ENCODE data around the gene MGAM2.
"Not testable (repeated sequence)": the region's sequence is repeated elsewhere in the genome, so short reads cannot be mapped to it uniquely, and the experiment has no call there.

Gene MGAM2

GRCh38 chr7:142097571-142097970 is 13.9 kb upstream of the MGAM2 start:
- no peak overlapping the region for H3K9ac ChIP-seq (ENCODE audit: low read length in 5 of 5)
- no peak overlapping the region for H3K27ac ChIP-seq (ENCODE audit: low read depth, low read length)
- H3K4me3 ChIP-seq (ENCODE audit: low read depth in 1 of 5, low read length in 5 of 5) = no peak overlapping the region
- H3K9me3 ChIP-seq (ENCODE audit: control insufficient read depth in 5 of 5, low read length in 5 of 5) = no peaks in the 10 kb centered on the region
- no peaks in the 10 kb centered on the region for H3K27me3 ChIP-seq (ENCODE audit: control insufficient read depth in 5 of 5, insufficient read depth in 4 of 5, low read length in 5 of 5)
- no peaks in the 10 kb centered on the region for H3K36me3 ChIP-seq (ENCODE audit: control insufficient read depth in 5 of 5, insufficient read depth in 5 of 5, low read length in 5 of 5)
- no peaks in the 10 kb centered on the region for H3K4me1 ChIP-seq (ENCODE audit: control insufficient read depth in 5 of 5, insufficient read depth in 5 of 5, low read length in 5 of 5)

- H3K36me3 ChIP-seq (ENCODE audit: control insufficient read depth in 5 of 5, insufficient read depth in 5 of 5, low read length in 5 of 5) = no peaks in the 10 kb centered on the region
- H3K27me3 ChIP-seq (ENCODE audit: control insufficient read depth in 5 of 5, insufficient read depth in 4 of 5, low read length in 5 of 5) = no peaks in the 10 kb centered on the region
- H3K4me3 ChIP-seq (ENCODE audit: low read depth in 1 of 5, low read length in 5 of 5) = no peak overlapping the region
- no peak overlapping the region for H3K27ac ChIP-seq (ENCODE audit: low read depth, low read length)
- no peaks in the 10 kb centered on the region for H3K9me3 ChIP-seq (ENCODE audit: control insufficient read depth in 5 of 5, low read length in 5 of 5)
- no peak overlapping the region for H3K9ac ChIP-seq (ENCODE audit: low read length in 5 of 5)
- H3K4me1 ChIP-seq (ENCODE audit: control insufficient read depth in 5 of 5, insufficient read depth in 5 of 5, low read length in 5 of 5) = no peaks in the 10 kb centered on the region
Observed at GRCh38 chr7:142098004-142098403, 13.5 kb upstream of the MGAM2 start.

- H3K27me3 ChIP-seq (ENCODE audit: control insufficient read depth in 5 of 5, insufficient read depth in 4 of 5, low read length in 5 of 5); H3K4me1 ChIP-seq (ENCODE audit: control insufficient read depth in 5 of 5, insufficient read depth in 5 of 5, low read length in 5 of 5); H3K4me3 ChIP-seq (ENCODE audit: low read depth in 1 of 5, low read length in 5 of 5); H3K9me3 ChIP-seq (ENCODE audit: control insufficient read depth in 5 of 5, low read length in 5 of 5); H3K27ac ChIP-seq (ENCODE audit: low read depth, low read length); H3K36me3 ChIP-seq (ENCODE audit: control insufficient read depth in 5 of 5, insufficient read depth in 5 of 5, low read length in 5 of 5); H3K9ac ChIP-seq (ENCODE audit: low read length in 5 of 5): not testable (repeated sequence)
Observed at GRCh38 chr7:142099347-142099746, 12.2 kb upstream of the MGAM2 start.

GRCh38 chr7:142100634-142101033 is 10.9 kb upstream of the MGAM2 start:
- H3K4me3 ChIP-seq (ENCODE audit: low read depth in 1 of 5, low read length in 5 of 5) = no peak overlapping the region
- no peak overlapping the region for H3K9ac ChIP-seq (ENCODE audit: low read length in 5 of 5)

GRCh38 chr7:142101794-142102193 is 9.7 kb upstream of the MGAM2 start:
- H3K4me3 ChIP-seq (ENCODE audit: low read depth in 1 of 5, low read length in 5 of 5) = not testable (repeated sequence)

More at GRCh38 chr7:142100634-142101033, 10.9 kb upstream of the MGAM2 start:
- H3K27ac ChIP-seq (ENCODE audit: low read depth, low read length) = no peak overlapping the region
- no peaks in the 10 kb centered on the region for H3K36me3 ChIP-seq (ENCODE audit: control insufficient read depth in 5 of 5, insufficient read depth in 5 of 5, low read length in 5 of 5)
- H3K9me3 ChIP-seq (ENCODE audit: control insufficient read depth in 5 of 5, low read length in 5 of 5) = no peaks in the 10 kb centered on the region
- H3K4me1 ChIP-seq (ENCODE audit: control insufficient read depth in 5 of 5, insufficient read depth in 5 of 5, low read length in 5 of 5) = no peaks in the 10 kb centered on the region
- no peaks in the 10 kb centered on the region for H3K27me3 ChIP-seq (ENCODE audit: control insufficient read depth in 5 of 5, insufficient read depth in 4 of 5, low read length in 5 of 5)

GRCh38 chr7:142104550-142105527 is 6.7 kb upstream of the MGAM2 start:
- Histone ChIP-seq H3K36me3 (ENCODE audit: control insufficient read depth in 5 of 5, insufficient read depth in 5 of 5, low read length in 5 of 5) (no peaks in the 10 kb centered on the region), H3K4me1 (ENCODE audit: control insufficient read depth in 5 of 5, insufficient read depth in 5 of 5, low read length in 5 of 5) (no peaks in the 10 kb centered on the region), H3K4me3 (ENCODE audit: low read depth in 1 of 5, low read length in 5 of 5) (no peak overlapping the region), H3K9ac (ENCODE audit: low read length in 5 of 5) (no peak overlapping the region), H3K27me3 (ENCODE audit: control insufficient read depth in 5 of 5, insufficient read depth in 4 of 5, low read length in 5 of 5) (no peaks in the 10 kb centered on the region), H3K27ac (ENCODE audit: low read depth, low read length) (no peak overlapping the region), H3K9me3 (ENCODE audit: control insufficient read depth in 5 of 5, low read length in 5 of 5) (no peaks in the 10 kb centered on the region)

More at GRCh38 chr7:142101794-142102193, 9.7 kb upstream of the MGAM2 start:
- H3K36me3 ChIP-seq (ENCODE audit: control insufficient read depth in 5 of 5, insufficient read depth in 5 of 5, low read length in 5 of 5); H3K4me1 ChIP-seq (ENCODE audit: control insufficient read depth in 5 of 5, insufficient read depth in 5 of 5, low read length in 5 of 5); H3K9me3 ChIP-seq (ENCODE audit: control insufficient read depth in 5 of 5, low read length in 5 of 5); H3K27ac ChIP-seq (ENCODE audit: low read depth, low read length); H3K9ac ChIP-seq (ENCODE audit: low read length in 5 of 5); H3K27me3 ChIP-seq (ENCODE audit: control insufficient read depth in 5 of 5, insufficient read depth in 4 of 5, low read length in 5 of 5): not testable (repeated sequence)

GRCh38 chr7:142108728-142109505 is 2.6 kb upstream of the MGAM2 start:
- Histone ChIP-seq H3K27ac (ENCODE audit: low read depth, low read length) (no peak overlapping the region), H3K36me3 (ENCODE audit: control insufficient read depth in 5 of 5, insufficient read depth in 5 of 5, low read length in 5 of 5) (no peaks in the 10 kb centered on the region), H3K4me3 (ENCODE audit: low read depth in 1 of 5, low read length in 5 of 5) (no peak overlapping the region), H3K9me3 (ENCODE audit: control insufficient read depth in 5 of 5, low read length in 5 of 5) (no peaks in the 10 kb centered on the region), H3K27me3 (ENCODE audit: control insufficient read depth in 5 of 5, insufficient read depth in 4 of 5, low read length in 5 of 5) (no peaks in the 10 kb centered on the region), H3K4me1 (ENCODE audit: control insufficient read depth in 5 of 5, insufficient read depth in 5 of 5, low read length in 5 of 5) (no peaks in the 10 kb centered on the region), H3K9ac (ENCODE audit: low read length in 5 of 5) (no peak overlapping the region)

GRCh38 chr7:142110098-142110497 is 1.4 kb upstream of the MGAM2 start:
- Histone ChIP-seq H3K9ac (ENCODE audit: low read length in 5 of 5) (no peak overlapping the region), H3K27ac (ENCODE audit: low read depth, low read length) (no peak overlapping the region), H3K4me1 (ENCODE audit: control insufficient read depth in 5 of 5, insufficient read depth in 5 of 5, low read length in 5 of 5) (no peaks in the 10 kb centered on the region), H3K36me3 (ENCODE audit: control insufficient read depth in 5 of 5, insufficient read depth in 5 of 5, low read length in 5 of 5) (no peaks in the 10 kb centered on the region), H3K4me3 (ENCODE audit: low read depth in 1 of 5, low read length in 5 of 5) (no peak overlapping the region), H3K9me3 (ENCODE audit: control insufficient read depth in 5 of 5, low read length in 5 of 5) (no peaks in the 10 kb centered on the region), H3K27me3 (ENCODE audit: control insufficient read depth in 5 of 5, insufficient read depth in 4 of 5, low read length in 5 of 5) (no peaks in the 10 kb centered on the region)

GRCh38 chr7:142110638-142111037 is 880 bp upstream of the MGAM2 start:
- no peak overlapping the region for H3K9ac ChIP-seq (ENCODE audit: low read length in 5 of 5)
- H3K4me3 ChIP-seq (ENCODE audit: low read depth in 1 of 5, low read length in 5 of 5) = no peak overlapping the region

GRCh38 chr7:142112086-142112485 is 568 bp downstream of the MGAM2 start:
- Histone ChIP-seq H3K4me3 (ENCODE audit: low read depth in 1 of 5, low read length in 5 of 5) (no peak overlapping the region), H3K36me3 (ENCODE audit: control insufficient read depth in 5 of 5, insufficient read depth in 5 of 5, low read length in 5 of 5) (no peaks in the 10 kb centered on the region), H3K4me1 (ENCODE audit: control insufficient read depth in 5 of 5, insufficient read depth in 5 of 5, low read length in 5 of 5) (no peaks in the 10 kb centered on the region), H3K9ac (ENCODE audit: low read length in 5 of 5) (no peak overlapping the region), H3K27me3 (ENCODE audit: control insufficient read depth in 5 of 5, insufficient read depth in 4 of 5, low read length in 5 of 5) (no peaks in the 10 kb centered on the region), H3K9me3 (ENCODE audit: control insufficient read depth in 5 of 5, low read length in 5 of 5) (no peaks in the 10 kb centered on the region), H3K27ac (ENCODE audit: low read depth, low read length) (no peak overlapping the region)

More at GRCh38 chr7:142110638-142111037, 880 bp upstream of the MGAM2 start:
- H3K4me1 ChIP-seq (ENCODE audit: control insufficient read depth in 5 of 5, insufficient read depth in 5 of 5, low read length in 5 of 5) = no peaks in the 10 kb centered on the region
- no peaks in the 10 kb centered on the region for H3K9me3 ChIP-seq (ENCODE audit: control insufficient read depth in 5 of 5, low read length in 5 of 5)
- no peaks in the 10 kb centered on the region for H3K27me3 ChIP-seq (ENCODE audit: control insufficient read depth in 5 of 5, insufficient read depth in 4 of 5, low read length in 5 of 5)
- no peaks in the 10 kb centered on the region for H3K36me3 ChIP-seq (ENCODE audit: control insufficient read depth in 5 of 5, insufficient read depth in 5 of 5, low read length in 5 of 5)
- H3K27ac ChIP-seq (ENCODE audit: low read depth, low read length) = no peak overlapping the region
